ENCODE measurements around the gene OR52I1.

GRCh38 chr11:4569075-4569474, 24.8 kb upstream of the OR52I1 start:
- TF ChIP-seq CTCF (IDR thresholded peaks at IDR 0.05) (no peak), SIN3A (IDR thresholded peaks at IDR 0.05; ENCODE audit: borderline replicate concordance, insufficient read depth, low read depth, low read length) (no peak)

All from Panc1 (cell line).